T1000 (cell line): ENCODE measurements around the gene HCN3.
A peak's percentile ranks its signal among the peaks of the same experiment; 100 is the strongest.
"Not testable (repeated sequence)": the region's sequence is repeated elsewhere in the genome, so short reads cannot be mapped to it uniquely, and the experiment has no call there.

ENCODE experiments used
- DNase-seq: peaks from one replicate; lab custom pipeline; 2025; ENCODE audit warnings: mixed read lengths; lab: John Stamatoyannopoulos, UW

Gene HCN3

DNA sequence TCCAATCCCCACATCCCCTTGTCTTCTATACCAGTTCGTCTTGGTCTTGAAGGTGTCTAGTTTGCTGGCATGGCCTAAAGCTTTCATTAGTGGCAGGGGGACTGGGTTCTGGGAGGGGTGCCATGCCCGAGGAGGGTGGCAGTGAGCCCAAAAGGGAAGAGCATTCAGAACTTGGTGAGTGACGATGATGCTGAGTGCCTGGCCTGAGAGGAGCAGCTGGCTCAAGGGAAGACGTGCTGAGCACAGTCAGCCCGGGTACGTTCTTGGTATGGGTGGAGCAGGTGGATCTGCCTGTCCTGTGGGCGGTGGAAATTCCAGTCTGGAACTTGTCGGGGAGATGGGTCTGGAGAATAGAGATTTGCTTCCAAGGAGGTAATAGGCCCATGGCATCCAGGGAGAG is 36.0 kb downstream of the HCN3 start:
- DNase-seq: no peak

- no peak for DNase-seq
Observed at GRCh38 chr1:155316922-155317321, 39.7 kb downstream of the HCN3 start.

DNA sequence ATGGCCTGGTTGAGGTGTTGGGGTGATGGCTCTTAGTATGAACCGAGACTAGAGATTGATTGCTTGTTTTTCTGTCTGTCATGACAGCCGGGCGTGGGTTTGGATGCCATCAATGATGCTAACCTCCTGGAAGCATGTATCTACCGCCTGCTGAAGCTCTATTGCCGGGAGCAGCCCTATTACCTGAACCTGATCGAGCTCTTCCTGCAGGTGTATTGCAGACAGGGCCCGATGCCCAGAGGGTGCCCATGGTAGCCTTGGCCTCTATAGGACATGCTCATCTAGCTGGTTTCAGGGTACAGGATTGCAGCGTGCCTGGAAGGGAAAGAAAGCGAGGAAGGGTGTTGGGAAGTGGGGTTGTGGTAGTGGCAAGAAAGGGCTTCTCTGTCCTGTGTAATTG is 40.8 kb downstream of the HCN3 start:
- no peak for DNase-seq

DNA sequence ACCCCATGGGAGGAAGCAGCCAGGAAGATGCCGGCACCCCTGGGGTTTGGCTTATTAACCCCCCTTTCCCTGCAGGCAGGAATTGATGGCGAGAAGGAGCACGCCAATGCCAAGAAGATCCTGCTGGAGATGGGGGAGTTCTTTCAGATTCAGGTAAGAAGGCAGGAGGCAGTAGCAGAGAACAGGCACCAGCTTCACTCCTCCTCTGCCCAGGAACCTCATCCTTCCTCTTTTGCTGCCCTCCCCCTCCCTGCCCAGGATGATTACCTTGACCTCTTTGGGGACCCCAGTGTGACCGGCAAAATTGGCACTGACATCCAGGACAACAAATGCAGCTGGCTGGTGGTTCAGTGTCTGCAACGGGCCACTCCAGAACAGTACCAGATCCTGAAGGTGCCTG is 42.3 kb downstream of the HCN3 start:
- no peak for DNase-seq

DNA sequence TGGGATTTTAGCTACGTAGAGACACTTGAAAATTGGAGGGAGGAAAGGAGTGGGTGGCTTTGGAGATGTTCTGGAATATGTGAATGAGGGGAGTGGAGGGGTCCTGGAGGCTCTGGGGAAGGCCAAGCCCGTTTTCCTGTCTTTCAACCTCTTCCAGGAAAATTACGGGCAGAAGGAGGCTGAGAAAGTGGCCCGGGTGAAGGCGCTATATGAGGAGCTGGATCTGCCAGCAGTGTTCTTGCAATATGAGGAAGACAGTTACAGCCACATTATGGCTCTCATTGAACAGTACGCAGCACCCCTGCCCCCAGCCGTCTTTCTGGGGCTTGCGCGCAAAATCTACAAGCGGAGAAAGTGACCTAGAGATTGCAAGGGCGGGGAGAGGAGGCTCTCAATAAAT is 43.0 kb downstream of the HCN3 start:
- DNase-seq: no peak

DNA sequence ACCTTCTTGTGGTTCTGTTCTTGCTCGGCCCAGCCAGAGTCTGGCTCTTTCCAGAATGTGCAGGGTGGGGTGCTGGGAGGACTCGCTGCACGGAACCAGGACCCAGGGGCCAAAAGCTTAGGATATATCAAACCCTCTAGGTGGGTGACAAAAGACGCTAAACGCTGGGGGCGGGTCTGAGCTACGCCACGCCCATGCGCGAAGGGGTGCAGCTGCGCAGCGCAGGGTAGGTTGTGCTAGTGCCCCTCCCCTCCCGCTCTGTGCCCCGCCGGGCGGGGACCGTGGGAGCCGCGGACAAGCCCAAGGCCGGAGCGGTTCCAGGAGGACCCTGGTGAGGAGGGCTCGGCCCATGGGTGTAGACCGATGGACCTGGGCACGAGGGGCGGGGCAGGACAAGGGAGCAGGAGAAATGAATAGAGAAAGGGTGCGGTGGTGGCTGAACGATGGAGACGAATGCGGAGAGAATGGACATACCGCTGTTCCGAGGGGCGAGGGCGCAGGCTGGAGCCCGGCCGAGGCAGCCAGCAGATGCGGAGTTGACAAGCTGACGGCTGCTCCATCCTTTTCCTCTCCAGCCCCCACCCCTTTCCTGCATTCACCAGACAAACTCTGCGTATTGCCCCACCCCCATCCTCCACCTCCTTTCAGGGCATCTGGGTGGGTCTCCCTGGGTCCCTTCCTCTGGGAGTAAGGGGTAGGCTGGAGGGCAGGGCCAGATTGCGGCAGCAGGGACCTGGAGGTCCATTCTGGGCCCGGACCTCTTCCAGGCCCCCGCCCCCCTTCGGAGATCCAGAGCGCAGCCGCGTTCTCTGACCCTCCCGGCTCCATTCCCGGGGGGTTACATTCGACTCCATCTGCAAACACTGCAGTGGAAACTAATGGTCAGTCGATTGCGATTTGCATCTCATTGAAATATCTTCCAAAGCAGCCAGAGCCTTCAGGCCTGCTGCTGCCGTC is 43.7 kb downstream of the HCN3 start, which contains the start of gene RUSC1:
Gene RUSC1 (plus strand): TSS at position 234 of the 957 bp plus-strand sequence. CDS start 880 bp downstream, outside the sequence.
- DNase-seq: peak; percentile 50

DNA sequence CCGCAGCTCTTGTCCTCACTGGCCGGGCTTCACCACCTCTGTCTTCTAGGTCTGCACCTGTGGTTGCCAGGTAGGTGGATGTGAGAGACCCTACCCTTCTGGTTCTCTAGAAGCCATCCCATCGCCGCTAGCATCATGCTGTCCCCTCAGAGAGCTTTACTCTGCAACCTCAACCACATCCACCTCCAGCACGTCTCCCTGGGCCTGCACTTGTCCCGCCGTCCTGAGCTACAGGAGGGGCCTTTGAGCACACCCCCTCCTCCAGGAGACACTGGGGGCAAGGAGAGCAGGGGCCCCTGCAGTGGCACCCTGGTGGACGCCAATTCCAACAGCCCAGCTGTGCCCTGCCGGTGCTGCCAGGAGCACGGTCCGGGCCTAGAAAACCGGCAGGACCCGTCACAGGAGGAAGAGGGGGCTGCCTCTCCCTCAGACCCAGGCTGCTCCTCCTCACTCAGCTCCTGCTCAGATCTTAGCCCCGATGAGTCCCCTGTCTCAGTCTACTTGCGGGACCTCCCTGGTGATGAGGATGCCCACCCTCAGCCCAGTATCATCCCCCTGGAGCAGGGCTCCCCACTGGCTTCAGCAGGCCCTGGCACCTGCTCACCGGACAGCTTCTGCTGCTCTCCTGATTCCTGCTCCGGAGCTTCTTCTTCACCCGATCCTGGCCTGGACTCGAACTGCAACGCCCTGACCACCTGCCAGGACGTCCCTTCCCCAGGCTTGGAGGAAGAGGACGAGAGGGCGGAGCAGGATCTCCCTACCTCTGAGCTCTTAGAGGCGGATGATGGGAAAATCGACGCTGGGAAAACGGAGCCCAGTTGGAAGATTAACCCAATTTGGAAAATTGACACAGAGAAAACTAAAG is 44.6 kb downstream of the HCN3 start:
- DNase-seq: no peak

GRCh38 chr1:155322571-155322952 is 45.3 kb downstream of the HCN3 start:
- DNase-seq: no peak

GRCh38 chr1:155322953-155323728 is 45.9 kb downstream of the HCN3 start:
- peak; percentile 90 for DNase-seq

DNA sequence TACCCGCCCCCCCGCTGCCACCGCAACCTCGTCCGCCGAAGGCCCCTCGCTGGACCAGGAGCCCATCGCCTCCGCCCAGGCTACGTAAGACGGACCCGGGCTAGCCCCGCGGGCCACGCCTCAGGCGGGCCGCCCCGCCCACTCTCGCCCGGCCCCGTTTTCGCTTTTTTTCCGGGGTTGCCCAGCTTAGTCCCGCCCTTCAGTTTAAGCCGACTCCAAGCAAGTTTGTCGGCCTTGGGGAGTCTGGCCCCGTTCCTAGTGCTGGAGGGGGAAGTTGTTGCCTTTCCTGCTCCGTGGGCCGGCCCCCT is 46.4 kb downstream of the HCN3 start:
- peak; percentile 68 for DNase-seq

DNA sequence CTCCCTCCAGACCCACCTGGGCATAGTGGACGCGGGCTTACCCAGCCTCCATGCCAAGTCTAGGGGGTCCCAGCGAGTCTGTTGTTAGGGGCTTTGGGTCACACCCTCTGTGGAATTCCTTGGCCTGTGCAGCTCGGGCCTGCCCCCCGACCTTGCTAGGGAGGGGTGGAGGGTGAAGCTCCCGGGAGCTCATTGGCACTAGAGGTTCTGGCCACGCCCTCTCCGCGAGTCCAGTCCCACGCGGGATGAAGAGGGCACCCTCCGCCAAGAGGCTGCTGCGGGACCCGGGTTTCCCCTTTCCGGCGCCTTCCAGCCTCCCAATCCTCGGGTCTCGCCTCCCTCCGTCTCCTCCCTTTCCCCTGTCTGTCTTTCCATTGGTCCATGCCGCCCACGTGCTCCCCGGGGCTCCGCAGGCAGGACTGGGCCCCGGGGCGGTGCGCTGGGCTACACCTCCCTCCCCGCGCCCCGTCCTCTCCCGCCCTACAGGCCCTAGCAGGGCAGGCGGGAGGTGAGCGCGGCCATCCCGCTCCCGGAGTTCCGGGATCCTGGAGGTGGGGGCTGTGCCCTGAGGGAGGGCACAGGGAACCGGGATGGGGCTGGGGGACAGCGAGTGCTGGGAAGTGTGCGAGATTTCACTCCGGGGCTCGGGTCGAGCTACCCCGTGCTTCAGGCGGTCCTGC is 46.9 kb downstream of the HCN3 start:
- DNase-seq: peak; percentile 90

- peak; percentile 31 for DNase-seq
Observed at GRCh38 chr1:155324717-155325602, 47.7 kb downstream of the HCN3 start.

DNA sequence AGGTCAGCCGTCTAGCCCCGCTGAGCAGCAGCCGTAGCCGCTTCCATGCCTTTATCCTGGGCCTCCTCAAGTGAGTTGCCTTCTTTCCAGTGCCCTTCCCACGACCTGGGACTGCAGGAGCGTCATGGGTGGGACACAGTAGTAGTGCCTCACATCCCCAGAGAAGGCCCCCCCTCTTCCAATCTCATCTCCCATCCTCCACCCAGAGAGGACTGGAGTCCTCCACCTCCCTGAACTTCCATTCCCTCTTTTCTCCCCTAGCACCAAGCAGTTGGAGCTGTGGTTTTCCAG is 48.3 kb downstream of the HCN3 start:
- DNase-seq: no peak

- DNase-seq: no peak
Observed at GRCh38 chr1:155326020-155326526, 48.8 kb downstream of the HCN3 start.

DNA sequence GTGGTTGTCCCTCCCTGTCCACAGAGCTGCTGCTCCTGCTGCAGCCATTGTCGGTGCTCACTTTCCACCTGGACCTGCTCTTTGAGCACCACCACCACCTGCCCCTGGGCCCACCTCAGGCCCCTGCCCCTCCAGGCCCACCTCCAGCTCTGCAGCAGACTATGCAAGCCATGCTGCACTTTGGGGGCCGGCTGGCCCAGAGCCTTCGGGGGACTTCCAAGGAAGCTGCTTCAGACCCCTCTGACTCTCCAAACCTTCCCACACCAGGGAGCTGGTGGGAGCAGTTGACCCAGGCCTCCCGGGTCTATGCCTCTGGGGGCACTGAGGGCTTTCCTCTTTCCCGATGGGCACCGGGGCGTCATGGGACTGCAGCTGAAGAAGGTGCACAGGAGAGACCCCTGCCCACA is 49.4 kb downstream of the HCN3 start:
- DNase-seq: no peak

DNA sequence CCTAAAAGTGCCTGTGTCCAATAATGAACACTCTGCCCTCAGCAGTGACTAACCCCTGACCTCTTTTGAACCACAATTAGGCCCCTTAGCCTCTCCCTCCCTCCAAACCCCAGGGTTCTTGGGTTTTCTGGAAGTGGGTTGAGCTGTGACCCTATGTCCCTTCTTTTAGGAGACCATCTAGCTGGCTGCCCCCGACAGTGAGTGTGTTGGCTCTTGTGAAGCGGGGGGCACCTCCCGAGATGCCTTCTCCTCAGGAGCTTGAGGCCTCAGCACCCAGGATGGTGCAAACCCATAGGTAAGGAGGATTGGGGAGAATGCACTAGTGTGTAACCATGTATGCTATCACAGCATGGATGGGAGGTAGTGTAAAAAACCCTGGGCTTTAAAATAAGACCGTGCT is 50.7 kb downstream of the HCN3 start:
- no peak for DNase-seq

- DNase-seq: not testable (repeated sequence)
Observed at GRCh38 chr1:155328856-155329255, 51.6 kb downstream of the HCN3 start.

DNA sequence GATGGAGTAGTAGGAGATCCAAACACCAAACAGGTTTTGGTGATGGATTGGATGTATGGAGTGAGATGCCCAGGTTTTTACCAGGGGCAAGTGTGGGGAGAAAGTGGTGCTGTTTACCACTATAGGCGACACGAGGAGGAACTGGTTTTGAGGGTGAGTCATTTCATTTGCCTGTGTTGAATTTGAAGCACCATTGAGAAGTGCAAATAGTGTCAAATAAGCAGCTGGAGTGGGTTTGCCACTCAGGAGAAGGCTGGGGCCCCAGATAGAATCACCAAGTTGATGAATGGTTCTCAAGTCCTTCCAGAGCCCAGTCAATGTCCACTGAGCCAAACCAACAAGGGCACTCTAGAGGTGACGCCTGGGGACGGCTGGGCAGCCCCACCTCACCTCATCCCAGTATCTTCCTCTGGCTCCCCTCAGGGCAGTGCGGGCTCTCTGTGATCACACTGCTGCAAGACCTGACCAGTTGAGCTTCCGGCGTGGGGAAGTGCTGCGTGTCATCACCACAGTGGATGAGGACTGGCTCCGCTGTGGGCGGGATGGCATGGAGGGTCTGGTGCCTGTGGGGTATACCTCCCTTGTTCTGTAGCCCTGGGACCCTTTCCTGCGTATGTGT is 52.8 kb downstream of the HCN3 start:
- no peak for DNase-seq

GRCh38 chr1:155334962-155335361 is 57.7 kb downstream of the HCN3 start:
- no peak for DNase-seq
